LoVo (cell line): ENCODE results near the gene SLIT3.

Experiments used
- DNase-seq: peaks from one replicate; pipeline ENCODE4 v3.0.0-alpha.2; 2016; ENCODE audit warnings: low spot score

Gene SLIT3

GRCh38 chr5:169299191-169299662, 1.7 kb downstream of the SLIT3 start:
- no peak for DNase-seq

- no peak for DNase-seq
Measured at GRCh38 chr5:169298193-169298592, 2.7 kb downstream of the SLIT3 start.

GRCh38 chr5:169296419-169297143, 4.4 kb downstream of the SLIT3 start:
- no peak for DNase-seq

- no peak for DNase-seq
Measured at GRCh38 chr5:169295306-169295705, 5.6 kb downstream of the SLIT3 start.

- DNase-seq, result no peak
Measured at GRCh38 chr5:169294621-169295020, 6.3 kb downstream of the SLIT3 start.

GRCh38 chr5:169291877-169292276, 9.1 kb downstream of the SLIT3 start:
- no peak for DNase-seq

- no peak for DNase-seq
Measured at GRCh38 chr5:169290895-169291294, 10.0 kb downstream of the SLIT3 start.

- no peak for DNase-seq
Measured at GRCh38 chr5:169289520-169289919, 11.4 kb downstream of the SLIT3 start.

- no peak for DNase-seq
Measured at GRCh38 chr5:169288066-169288930, 12.6 kb downstream of the SLIT3 start.

GRCh38 chr5:169287529-169287928, 13.4 kb downstream of the SLIT3 start:
- no peak for DNase-seq

GRCh38 chr5:169286572-169287300, 14.2 kb downstream of the SLIT3 start:
- DNase-seq, result no peak

GRCh38 chr5:169283887-169284286, 17.1 kb downstream of the SLIT3 start:
- DNase-seq, result no peak

- DNase-seq, result no peak
Measured at GRCh38 chr5:169281625-169282024, 19.3 kb downstream of the SLIT3 start.

- no peak for DNase-seq
Measured at GRCh38 chr5:169280696-169281095, 20.2 kb downstream of the SLIT3 start.

- no peak for DNase-seq
Measured at GRCh38 chr5:169280286-169280685, 20.7 kb downstream of the SLIT3 start.

GRCh38 chr5:169279125-169279524, 21.8 kb downstream of the SLIT3 start:
- DNase-seq, result no peak

GRCh38 chr5:169273881-169274280, 27.1 kb downstream of the SLIT3 start:
- no peak for DNase-seq

- no peak for DNase-seq
Measured at GRCh38 chr5:169273451-169273850, 27.5 kb downstream of the SLIT3 start.

- no peak for DNase-seq
Measured at GRCh38 chr5:169272731-169273427, 28.1 kb downstream of the SLIT3 start.

GRCh38 chr5:169272111-169272510, 28.8 kb downstream of the SLIT3 start:
- DNase-seq, result no peak

- DNase-seq, result no peak
Measured at GRCh38 chr5:169270827-169271226, 30.1 kb downstream of the SLIT3 start.

GRCh38 chr5:169268019-169268418, 32.9 kb downstream of the SLIT3 start:
- no peak for DNase-seq
